Hepatocyte (in vitro differentiated cells): ENCODE data around the gene PTN. TPM values are rescaled to one million over a fixed set of nuclear protein-coding genes. Genes with fewer than 3 reads are reported as not detected.

ENCODE experiments used
- DNase-seq: peaks from one replicate; pipeline ENCODE4 v3.0.0-alpha.2; 2016; ENCODE audit warnings: low spot score
- H2AFZ ChIP-seq: fragments of 200-600 bp; sonication (generic); 2 replicates; pipeline ENCODE4 v1.6.0; 2016; ENCODE audit warnings: antibody characterized with exemption, mild to moderate bottlenecking
- H3K27ac ChIP-seq: fragments of 200-600 bp; sonication (generic); 2 replicates; pipeline ENCODE4 v1.5.1; 2016; ENCODE audit warnings: mild to moderate bottlenecking
- H3K27me3 ChIP-seq: fragments of 200-600 bp; sonication (generic); 2 replicates; pipeline ENCODE4 v1.6.1; 2016
- H3K36me3 ChIP-seq: fragments of 200-600 bp; sonication (generic); replicated peaks from 2 replicates; pipeline ENCODE4 v1.5.1; 2016; ENCODE audit warnings: low read depth; ENCODE audit not compliant: insufficient read depth
- H3K4me1 ChIP-seq: fragments of 200-600 bp; sonication (generic); 2 replicates; pipeline ENCODE4 v1.5.1; 2016; ENCODE audit warnings: mild to moderate bottlenecking, moderate library complexity; ENCODE audit not compliant: insufficient read depth
- H3K4me2 ChIP-seq: fragments of 200-600 bp; sonication (generic); 2 replicates; pipeline ENCODE4 v1.6.0; 2016
- H3K4me3 ChIP-seq: fragments of 200-600 bp; sonication (generic); 2 replicates; pipeline ENCODE4 v1.5.1; 2016; ENCODE audit warnings: mild to moderate bottlenecking
- H3K79me2 ChIP-seq: fragments of 200-600 bp; sonication (generic); 2 replicates; pipeline ENCODE4 v1.6.0; 2017; ENCODE audit warnings: mild to moderate bottlenecking
- H3K9me2 ChIP-seq: fragments of 200-600 bp; sonication (generic); replicated peaks from 2 replicates; pipeline ENCODE4 v1.6.0; 2017; ENCODE audit warnings: mild to moderate bottlenecking; ENCODE audit not compliant: insufficient read depth
- H3K9me3 ChIP-seq: fragments of 200-600 bp; sonication (generic); 2 replicates; pipeline ENCODE4 v1.5.1; 2016; ENCODE audit warnings: low read depth, mild to moderate bottlenecking
- H4K20me1 ChIP-seq: fragments of 200-600 bp; sonication (generic); 2 replicates; pipeline ENCODE4 v1.6.0; 2016; ENCODE audit warnings: mild to moderate bottlenecking; ENCODE audit not compliant: insufficient read depth, poor library complexity, severe bottlenecking
- CTCF ChIP-seq: fragments of 200-600 bp; sonication (generic); IDR thresholded peaks from 2 replicates; pipeline ENCODE4 v1.5.1; 2016; ENCODE audit warnings: antibody characterized with exemption, mild to moderate bottlenecking; ENCODE audit not compliant: poor library complexity
- EZH2 ChIP-seq: fragments of 200-600 bp; sonication (generic); IDR thresholded peaks from 2 replicates; pipeline ENCODE4 v1.6.1; 2016; ENCODE audit warnings: antibody characterized with exemption, mild to moderate bottlenecking, borderline replicate concordance
- EZH2phosphoT487 ChIP-seq: fragments of 200-600 bp; sonication (generic); IDR thresholded peaks from one replicate; pipeline ENCODE4 v1.6.1; 2018; ENCODE audit warnings: antibody characterized with exemption, mild to moderate bottlenecking, low read depth, moderate library complexity; ENCODE audit not compliant: unreplicated experiment, severe bottlenecking
- WGBS: methylation state at CpG from one replicate; pipeline ENCODE4 v1.1.6; 2016; ENCODE audit warnings: low lambda C conversion rate; ENCODE audit errors: missing lambda C conversion rate; 5-methylcytosine and 5-hydroxymethylcytosine counted together
- polyA plus RNA-seq: library from polyadenylated mRNA; unstranded; fragments of >200 nt; fragmentation: Nextera tagmentation; extraction: Ambion mirVana; gene quantifications from 2 replicates; pipeline ENCODE4 v1.2.1, GENCODE V29; 2016
- total RNA-seq: library from RNA; depleted of rRNA; stranded (reverse); fragments of >200 nt; gene quantifications from 2 replicates; pipeline ENCODE4 v1.2.3, GENCODE V29; 2014

The PTN gene
- total and polyA plus RNA-seq, 2 experiments from 2014 or later = 50.8 to 66.9 TPM

DNA sequence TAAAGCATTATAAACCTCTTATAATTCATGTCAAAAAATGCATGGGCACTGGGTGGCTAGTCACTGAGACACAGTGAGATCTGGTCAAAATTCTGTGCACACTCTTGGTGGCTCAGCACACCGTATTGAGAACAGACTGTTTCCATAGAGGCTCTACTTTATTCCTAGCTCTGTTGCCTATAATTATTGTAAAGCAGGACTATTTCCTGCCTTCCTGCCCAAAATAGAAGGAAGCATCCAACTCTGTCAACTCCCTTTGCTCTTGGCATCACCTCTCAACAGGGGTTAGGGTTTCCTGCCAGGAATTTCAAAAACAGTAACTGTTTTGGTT lies 45.1 kb downstream of the PTN start:
- WGBS = 78% methylated on average over 1 of the region's 1 CpG
- no peaks in the 10 kb centered on the region for H4K20me1 ChIP-seq
- no peak for TF ChIP-seq EZH2
- peaks cover 4% of the 10 kb centered on the region for H3K4me1 ChIP-seq
- no peaks in the 10 kb centered on the region for H3K9me3 ChIP-seq
- no peaks in the 10 kb centered on the region for H3K9me2 ChIP-seq
- no peaks in the 10 kb centered on the region for H3K79me2 ChIP-seq
- H3K27me3 ChIP-seq = no peaks in the 10 kb centered on the region
- no peak overlapping the region for H3K4me2 ChIP-seq
- H3K4me3 ChIP-seq = no peak overlapping the region
- no peak for DNase-seq
- H3K27ac ChIP-seq = no peak overlapping the region
- no peak overlapping the region for H2AFZ ChIP-seq
- no peaks in the 10 kb centered on the region for H3K36me3 ChIP-seq

DNA sequence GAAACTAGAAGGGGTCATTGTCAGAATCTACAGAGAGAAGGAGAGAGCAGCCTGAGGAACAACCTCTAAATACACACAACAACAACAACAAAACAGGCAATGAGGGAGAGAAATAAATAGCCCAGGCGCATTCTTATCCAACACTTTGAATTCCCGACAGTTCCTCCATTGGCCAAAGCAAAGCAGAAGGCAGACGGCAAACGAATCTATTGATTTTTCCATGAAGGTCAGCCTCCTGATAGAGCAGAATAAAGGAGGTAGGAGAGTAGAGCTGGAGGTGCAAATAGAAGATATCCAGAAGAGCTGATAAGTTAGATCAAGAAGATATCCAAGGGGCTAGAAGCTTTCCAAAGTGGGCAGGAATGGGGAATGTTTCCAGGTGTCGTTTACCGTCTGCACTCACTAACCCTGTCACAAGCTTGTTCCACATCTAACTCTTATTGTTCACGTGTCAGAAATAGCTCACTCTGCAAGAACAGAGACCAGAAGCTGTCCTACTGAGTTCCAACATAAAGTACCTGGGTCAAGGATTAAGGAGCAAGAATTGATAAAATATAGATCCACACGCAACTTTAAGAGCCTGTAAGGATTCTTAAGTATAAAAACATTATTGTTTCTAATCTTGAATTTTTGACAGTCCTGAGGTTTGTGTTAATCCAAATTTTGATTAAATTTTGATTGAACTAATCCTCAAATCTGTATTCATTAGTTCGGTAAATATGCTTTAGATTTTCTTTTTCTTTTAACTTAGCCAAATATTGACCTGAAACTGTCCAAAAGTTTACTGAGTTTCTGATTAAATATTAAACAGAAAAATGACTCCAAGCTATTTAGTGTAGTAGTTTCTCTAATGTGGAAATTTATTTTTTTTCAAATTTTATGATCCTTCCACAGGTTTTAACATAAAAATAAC lies 45.7 kb downstream of the PTN start:
- TF ChIP-seq CTCF (no peak), EZH2phosphoT487 (no peak), EZH2 (no peak)

GRCh38 chr7:137296576-137296975 lies 47.0 kb downstream of the PTN start:
- H3K9me2 ChIP-seq = no peaks in the 10 kb centered on the region
- DNase-seq = no peak
- H3K4me1 ChIP-seq = peaks cover 4% of the 10 kb centered on the region
- 91% methylated on average over 2 of the region's 2 CpGs for WGBS
- no peak overlapping the region for H2AFZ ChIP-seq
- H3K79me2 ChIP-seq = no peaks in the 10 kb centered on the region
- no peaks in the 10 kb centered on the region for H3K36me3 ChIP-seq
- TF ChIP-seq CTCF (no peak), EZH2phosphoT487 (no peak), EZH2 (no peak)
- no peak overlapping the region for H3K4me3 ChIP-seq
- H4K20me1 ChIP-seq = no peaks in the 10 kb centered on the region
- H3K27me3 ChIP-seq = no peaks in the 10 kb centered on the region
- H3K27ac ChIP-seq = no peak overlapping the region
- H3K9me3 ChIP-seq = no peaks in the 10 kb centered on the region
- H3K4me2 ChIP-seq = no peak overlapping the region

More for the DNA sequence above, 45.7 kb downstream of the PTN start:
- 41% methylated on average over 9 of the region's 9 CpGs for WGBS
- no peak overlapping the region for H2AFZ ChIP-seq
- no peaks in the 10 kb centered on the region for H3K9me2 ChIP-seq
- no peaks in the 10 kb centered on the region for H3K27me3 ChIP-seq
- no peak overlapping the region for H3K27ac ChIP-seq
- H4K20me1 ChIP-seq = no peaks in the 10 kb centered on the region
- H3K4me2 ChIP-seq = no peak overlapping the region
- no peaks in the 10 kb centered on the region for H3K9me3 ChIP-seq
- no peak overlapping the region for H3K4me3 ChIP-seq
- H3K79me2 ChIP-seq = no peaks in the 10 kb centered on the region
- DNase-seq = no peak
- peaks cover 4% of the 10 kb centered on the region for H3K4me1 ChIP-seq
- H3K36me3 ChIP-seq = no peaks in the 10 kb centered on the region

GRCh38 chr7:137295739-137296324 lies 47.7 kb downstream of the PTN start:
- H3K9me2 ChIP-seq = no peaks in the 10 kb centered on the region
- H3K27ac ChIP-seq = no peak overlapping the region
- 42% methylated on average over 2 of the region's 2 CpGs for WGBS

More at GRCh38 chr7:137295739-137296324, 47.7 kb downstream of the PTN start:
- no peaks in the 10 kb centered on the region for H3K27me3 ChIP-seq
- peaks cover 4% of the 10 kb centered on the region for H3K4me1 ChIP-seq
- H3K9me3 ChIP-seq = no peaks in the 10 kb centered on the region
- H4K20me1 ChIP-seq = no peaks in the 10 kb centered on the region
- no peak overlapping the region for H3K4me3 ChIP-seq
- H3K36me3 ChIP-seq = no peaks in the 10 kb centered on the region
- H3K4me2 ChIP-seq = no peak overlapping the region
- no peak overlapping the region for H2AFZ ChIP-seq
- no peak for DNase-seq
- TF ChIP-seq EZH2 (no peak), CTCF (no peak), EZH2phosphoT487 (no peak)
- no peaks in the 10 kb centered on the region for H3K79me2 ChIP-seq
